Measurements from ENCODE around the gene SCYL2. TPM values are rescaled to one million over a fixed set of nuclear protein-coding genes. Genes with fewer than 3 reads are reported as not detected.
A peak's percentile ranks its signal among the peaks of the same experiment; 100 is the strongest.
"Not testable (repeated sequence)": the region's sequence is repeated elsewhere in the genome, so short reads cannot be mapped to it uniquely, and the experiment has no call there.

SCYL2 gene
- total RNA-seq, 1 donor from 2014 or later = 73.3 TPM

- Mint-ChIP-seq H3K27me3 (no peaks in the 10 kb centered on the region), H3K36me3 (ENCODE audit: insufficient read depth) (peaks cover 19% of the 10 kb centered on the region), H3K4me3 (ENCODE audit: low read depth) (no peak overlapping the region), H3K9me3 (ENCODE audit: low read depth) (peaks cover 6% of the 10 kb centered on the region), H3K27ac (peak overlapping the region; percentile 56), H3K4me1 (ENCODE audit: low read depth) (peaks cover 9% of the 10 kb centered on the region)
- no peak for DNase-seq (ENCODE audit: low spot score, unreplicated experiment)
- no peak for TF ChIP-seq CTCF (IDR thresholded peaks at IDR 0.05; ENCODE audit: unreplicated experiment)
These were observed 7.3 kb downstream of the SCYL2 start for GRCh38 chr12:100274291-100274690.

- Mint-ChIP-seq H3K27me3 (no peaks in the 10 kb centered on the region), H3K36me3 (ENCODE audit: insufficient read depth) (peaks cover 22% of the 10 kb centered on the region), H3K4me3 (ENCODE audit: low read depth) (no peak overlapping the region)
These were observed 12.2 kb downstream of the SCYL2 start for GRCh38 chr12:100279159-100279558.

GRCh38 chr12:100279607-100280244 is 12.7 kb downstream of the SCYL2 start:
- Mint-ChIP-seq H3K4me1 (ENCODE audit: low read depth) (peaks cover 9% of the 10 kb centered on the region), H3K36me3 (ENCODE audit: insufficient read depth) (peaks cover 17% of the 10 kb centered on the region), H3K4me3 (ENCODE audit: low read depth) (no peak overlapping the region), H3K27ac (peak overlapping the region; percentile 7), H3K9me3 (ENCODE audit: low read depth) (peaks cover 6% of the 10 kb centered on the region), H3K27me3 (no peaks in the 10 kb centered on the region)
- no peak for DNase-seq (ENCODE audit: low spot score, unreplicated experiment)
- TF ChIP-seq CTCF (IDR thresholded peaks at IDR 0.05; ENCODE audit: unreplicated experiment) = no peak

More at GRCh38 chr12:100279159-100279558, 12.2 kb downstream of the SCYL2 start:
- peaks cover 9% of the 10 kb centered on the region for H3K4me1 Mint-ChIP-seq (ENCODE audit: low read depth)
- H3K9me3 Mint-ChIP-seq (ENCODE audit: low read depth) = peaks cover 6% of the 10 kb centered on the region
- no peak overlapping the region for H3K27ac Mint-ChIP-seq
- no peak for TF ChIP-seq CTCF (IDR thresholded peaks at IDR 0.05; ENCODE audit: unreplicated experiment)
- no peak for DNase-seq (ENCODE audit: low spot score, unreplicated experiment)

- not testable (repeated sequence) for H3K36me3 Mint-ChIP-seq (ENCODE audit: insufficient read depth); H3K4me3 Mint-ChIP-seq (ENCODE audit: low read depth); H3K4me1 Mint-ChIP-seq (ENCODE audit: low read depth); H3K9me3 Mint-ChIP-seq (ENCODE audit: low read depth); H3K27ac Mint-ChIP-seq; DNase-seq (ENCODE audit: low spot score, unreplicated experiment); H3K27me3 Mint-ChIP-seq
These were observed 17.6 kb downstream of the SCYL2 start for GRCh38 chr12:100284556-100284955.

GRCh38 chr12:100289038-100289437 is 22.1 kb downstream of the SCYL2 start:
- Mint-ChIP-seq H3K4me3 (ENCODE audit: low read depth) (no peak overlapping the region), H3K36me3 (ENCODE audit: insufficient read depth) (peaks cover 25% of the 10 kb centered on the region), H3K27ac (no peak overlapping the region), H3K9me3 (ENCODE audit: low read depth) (peaks cover 4% of the 10 kb centered on the region), H3K27me3 (no peaks in the 10 kb centered on the region), H3K4me1 (ENCODE audit: low read depth) (peaks cover 1% of the 10 kb centered on the region)
- no peak for TF ChIP-seq CTCF (IDR thresholded peaks at IDR 0.05; ENCODE audit: unreplicated experiment)
- no peak for DNase-seq (ENCODE audit: low spot score, unreplicated experiment)

GRCh38 chr12:100290016-100290415 is 23.0 kb downstream of the SCYL2 start:
- Mint-ChIP-seq H3K9me3 (ENCODE audit: low read depth) (peaks cover 4% of the 10 kb centered on the region), H3K27ac (no peak overlapping the region), H3K4me3 (ENCODE audit: low read depth) (no peak overlapping the region)

More at GRCh38 chr12:100290016-100290415, 23.0 kb downstream of the SCYL2 start:
- no peak for TF ChIP-seq CTCF (IDR thresholded peaks at IDR 0.05; ENCODE audit: unreplicated experiment)
- peaks cover 1% of the 10 kb centered on the region for H3K4me1 Mint-ChIP-seq (ENCODE audit: low read depth)
- H3K27me3 Mint-ChIP-seq = no peaks in the 10 kb centered on the region
- H3K36me3 Mint-ChIP-seq (ENCODE audit: insufficient read depth) = peaks cover 25% of the 10 kb centered on the region
- DNase-seq (ENCODE audit: low spot score, unreplicated experiment) = no peak
